ENCODE measurements around the gene B4GALT7.
"Not testable (repeated sequence)": the region's sequence is repeated elsewhere in the genome, so short reads cannot be mapped to it uniquely, and the experiment has no call there.

The B4GALT7 gene

GRCh38 chr5:177599731-177600507 is at the start of gene B4GALT7:
Gene B4GALT7 (plus strand): TSS chr5:177600132. CDS start chr5:177600211, 79 bp downstream.
- Mint-ChIP-seq H3K27ac (peak within 1 kb of the TSS; percentile 84), H3K27me3 (no peaks in the 10 kb centered on the region), H3K36me3 (ENCODE audit: low read depth) (peaks cover 46% of the 10 kb centered on the region), H3K4me1 (ENCODE audit: low read depth) (peaks cover 47% of the 10 kb centered on the region), H3K9me3 (no peaks in the 10 kb centered on the region), H3K4me3 (peak within 1 kb of the TSS; percentile 92)
- intact Hi-C loops (cut with micrococcal nuclease) = loop anchor here (5.0 kb wide), 1 partner anchor 48 kb away; the partner anchor contains the start of gene FAM193B

DNA sequence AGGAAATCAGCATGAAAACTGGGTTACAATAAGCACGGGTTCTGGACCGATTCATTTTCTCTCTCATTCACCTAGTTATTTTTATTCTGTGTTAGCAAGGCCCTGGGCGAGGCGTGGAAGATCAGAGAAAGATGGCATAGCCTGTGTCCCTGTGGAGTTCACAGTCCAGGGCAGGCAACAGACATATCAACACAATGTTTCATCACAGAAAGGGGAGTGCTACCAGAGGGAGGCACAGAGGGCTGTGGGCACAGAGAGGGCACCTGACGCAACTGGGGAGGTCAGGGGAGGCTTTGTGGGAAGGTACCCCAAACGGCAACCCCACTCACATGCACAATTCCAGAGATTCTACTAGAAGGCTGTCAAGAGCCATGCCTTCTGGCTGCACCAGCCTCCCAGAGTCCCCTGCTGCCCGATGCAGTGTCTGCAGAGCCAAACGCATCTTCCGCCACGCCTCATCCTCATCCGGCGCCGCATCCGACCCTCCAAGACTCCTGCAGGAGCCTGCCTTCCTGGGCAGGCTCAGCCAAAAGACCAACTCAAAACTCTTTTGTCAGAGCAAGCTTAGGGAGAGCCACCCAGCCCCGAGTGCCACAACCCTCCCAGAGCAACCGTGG is 47.0 kb upstream of the B4GALT7 start:
- H3K27me3 Mint-ChIP-seq = peaks cover 2% of the 10 kb centered on the region
- peaks cover 25% of the 10 kb centered on the region for H3K36me3 Mint-ChIP-seq (ENCODE audit: low read depth)
- no peaks in the 10 kb centered on the region for H3K9me3 Mint-ChIP-seq
- H3K27ac Mint-ChIP-seq = peak overlapping the region; percentile 56
- intact Hi-C loops (cut with micrococcal nuclease) = loop anchor here (5.0 kb wide), 1 partner anchor 44 kb away; no protein-coding TSS in a partner anchor
- peaks cover 42% of the 10 kb centered on the region for H3K4me1 Mint-ChIP-seq (ENCODE audit: low read depth)
- H3K4me3 Mint-ChIP-seq = peak overlapping the region; percentile 81

GRCh38 chr5:177553671-177554429 is 46.1 kb upstream of the B4GALT7 start:
- H3K27me3 Mint-ChIP-seq = peaks cover 2% of the 10 kb centered on the region
- H3K4me3 Mint-ChIP-seq = peak overlapping the region; percentile 81
- H3K9me3 Mint-ChIP-seq = no peaks in the 10 kb centered on the region
- intact Hi-C loops (cut with micrococcal nuclease) = loop anchor here (1.0 to 5.0 kb wide), 2 partner anchors 37 to 43 kb away; no protein-coding TSS in a partner anchor
- H3K4me1 Mint-ChIP-seq (ENCODE audit: low read depth) = peaks cover 33% of the 10 kb centered on the region
- H3K27ac Mint-ChIP-seq = peak overlapping the region; percentile 56
- peaks cover 25% of the 10 kb centered on the region for H3K36me3 Mint-ChIP-seq (ENCODE audit: low read depth)

DNA sequence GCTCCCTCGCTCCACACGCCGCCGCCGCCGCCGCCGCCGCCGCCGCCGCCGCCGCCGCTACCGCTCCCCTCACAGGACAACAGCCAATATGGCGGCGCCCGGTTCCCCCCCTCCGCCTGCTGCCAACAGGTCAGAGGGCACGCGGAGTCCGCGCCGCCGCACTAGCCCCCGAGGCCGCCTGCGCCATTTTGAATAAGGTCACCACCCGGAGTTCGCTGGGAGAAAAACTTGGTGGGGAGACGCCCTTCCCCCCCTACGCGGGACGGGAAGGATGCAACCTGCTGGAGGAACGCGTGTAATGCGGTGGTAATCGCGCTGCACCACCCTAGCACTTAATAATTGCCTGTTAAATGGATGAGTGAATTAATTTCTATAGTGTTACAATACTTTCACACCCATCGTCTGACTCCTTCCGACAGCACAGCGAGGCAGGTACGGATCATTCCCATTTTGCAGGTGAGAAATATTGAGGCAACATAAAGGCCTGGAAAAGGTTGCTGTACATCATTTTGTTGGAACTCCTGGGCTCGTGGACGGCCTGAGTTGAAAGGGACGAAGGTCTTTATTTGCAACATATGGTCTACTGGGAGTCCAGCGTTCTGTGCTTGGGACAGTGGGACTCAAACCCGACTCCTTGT is 45.3 kb upstream of the B4GALT7 start, which contains the start of gene FAM193B:
Gene FAM193B, minus strand, starts transcription at position 90 of the 638 bp plus-strand sequence. CDS start 105 bp downstream, outside the sequence.
- Mint-ChIP-seq H3K4me1 (ENCODE audit: low read depth) (peaks cover 32% of the 10 kb centered on the region), H3K27ac (peak within 1 kb of the TSS; percentile 56), H3K36me3 (ENCODE audit: low read depth) (peaks cover 25% of the 10 kb centered on the region), H3K27me3 (peaks cover 2% of the 10 kb centered on the region), H3K9me3 (no peaks in the 10 kb centered on the region), H3K4me3 (peak within 1 kb of the TSS; percentile 81)
- intact Hi-C loops (cut with micrococcal nuclease) = loop anchor here (1.0 to 5.0 kb wide), 2 partner anchors 37 to 43 kb away; no protein-coding TSS in a partner anchor

DNA sequence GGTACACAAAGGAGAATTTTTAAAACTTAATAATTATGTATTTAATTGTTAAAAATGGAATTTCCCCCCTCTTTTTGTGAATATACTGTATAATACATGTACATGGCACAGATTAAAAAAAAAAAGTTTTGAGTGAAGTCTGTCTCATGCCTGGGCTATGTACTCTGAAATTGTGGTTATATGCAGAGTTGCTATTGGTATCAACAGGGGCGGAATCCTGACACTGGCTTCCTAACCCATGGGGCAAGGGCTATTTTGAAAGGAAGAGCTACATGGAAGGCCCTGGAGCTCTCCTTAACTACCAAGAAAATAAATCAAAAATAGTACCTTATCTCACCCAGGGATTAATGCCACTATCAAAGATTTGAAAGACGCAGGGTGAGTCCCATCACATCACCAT is 44.7 kb upstream of the B4GALT7 start:
- peaks cover 2% of the 10 kb centered on the region for H3K27me3 Mint-ChIP-seq
- intact Hi-C loops (cut with micrococcal nuclease) = no loop called here
- H3K4me3 Mint-ChIP-seq = no peak overlapping the region
- no peaks in the 10 kb centered on the region for H3K9me3 Mint-ChIP-seq
- H3K27ac Mint-ChIP-seq = no peak overlapping the region
- H3K4me1 Mint-ChIP-seq (ENCODE audit: low read depth) = peaks cover 29% of the 10 kb centered on the region
- H3K36me3 Mint-ChIP-seq (ENCODE audit: low read depth) = peaks cover 25% of the 10 kb centered on the region

- Mint-ChIP-seq H3K4me1 (ENCODE audit: low read depth) (peaks cover 26% of the 10 kb centered on the region), H3K4me3 (no peak overlapping the region), H3K27ac (no peak overlapping the region), H3K9me3 (no peaks in the 10 kb centered on the region), H3K36me3 (ENCODE audit: low read depth) (peaks cover 24% of the 10 kb centered on the region), H3K27me3 (peaks cover 2% of the 10 kb centered on the region)
- intact Hi-C loops (cut with micrococcal nuclease) = no loop called here
Measured at GRCh38 chr5:177555665-177556064, 44.3 kb upstream of the B4GALT7 start.

DNA sequence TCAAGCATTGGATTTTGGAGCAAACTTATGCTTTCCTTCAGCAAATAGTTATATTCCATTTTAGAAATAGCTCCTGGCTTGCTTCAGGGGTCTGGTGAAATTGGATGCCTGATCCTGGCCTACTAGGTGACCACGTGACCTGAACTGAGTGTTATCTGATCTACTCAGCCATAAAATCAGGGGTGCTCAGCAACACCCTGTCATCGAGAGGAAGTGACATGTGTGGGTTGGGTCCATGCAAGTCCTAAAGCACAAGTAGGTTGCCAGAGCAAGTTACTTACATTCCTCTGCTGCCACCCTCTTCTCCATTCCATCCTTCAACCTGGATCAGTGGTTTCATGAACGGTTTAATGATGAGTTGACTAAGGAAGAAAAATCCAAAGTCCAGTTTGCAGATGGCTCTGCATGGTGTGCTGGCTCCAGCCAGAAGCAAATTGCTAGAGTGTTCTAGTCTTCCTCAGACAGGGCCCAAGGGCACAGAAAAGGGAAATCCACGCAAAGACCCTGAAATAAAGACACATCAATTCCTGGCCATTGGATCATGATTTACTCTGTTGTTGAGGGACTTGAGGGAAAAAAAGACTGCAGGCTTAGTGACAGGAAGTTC is 42.8 kb upstream of the B4GALT7 start:
- intact Hi-C loops (cut with micrococcal nuclease) = no loop called here
- Mint-ChIP-seq H3K27ac (no peak overlapping the region), H3K9me3 (no peaks in the 10 kb centered on the region), H3K27me3 (peaks cover 2% of the 10 kb centered on the region), H3K4me3 (no peak overlapping the region), H3K4me1 (ENCODE audit: low read depth) (peaks cover 23% of the 10 kb centered on the region), H3K36me3 (ENCODE audit: low read depth) (peaks cover 15% of the 10 kb centered on the region)

GRCh38 chr5:177557796-177558195 is 42.1 kb upstream of the B4GALT7 start:
- H3K36me3 Mint-ChIP-seq (ENCODE audit: low read depth) = peaks cover 9% of the 10 kb centered on the region
- intact Hi-C loops (cut with micrococcal nuclease) = no loop called here

DNA sequence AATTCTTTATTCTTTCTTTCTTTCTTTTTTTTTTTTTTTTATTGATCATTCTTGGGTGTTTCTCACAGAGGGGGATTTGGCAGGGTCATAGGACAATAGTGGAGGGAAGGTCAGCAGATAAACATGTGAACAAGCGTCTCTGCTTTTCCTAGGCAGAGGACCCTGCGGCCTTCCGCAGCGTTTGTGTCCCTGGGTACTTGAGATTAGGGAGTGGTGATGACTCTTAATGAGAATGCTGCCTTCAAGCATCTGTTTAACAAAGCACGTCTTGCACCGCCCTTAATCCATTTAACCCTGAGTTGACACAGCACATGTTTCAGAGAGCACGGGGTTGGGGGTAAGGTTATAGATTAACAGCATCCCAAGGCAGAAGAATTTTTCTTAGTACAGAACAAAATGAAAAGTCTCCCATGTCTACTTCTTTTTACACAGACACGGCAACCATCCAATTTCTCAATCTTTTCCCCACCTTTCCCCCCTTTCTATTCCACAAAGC is 40.4 kb upstream of the B4GALT7 start:
- H3K4me1 Mint-ChIP-seq (ENCODE audit: low read depth); H3K36me3 Mint-ChIP-seq (ENCODE audit: low read depth); intact Hi-C loops (cut with micrococcal nuclease); H3K27ac Mint-ChIP-seq; H3K27me3 Mint-ChIP-seq; H3K4me3 Mint-ChIP-seq; H3K9me3 Mint-ChIP-seq: not testable (repeated sequence)

More at GRCh38 chr5:177557796-177558195, 42.1 kb upstream of the B4GALT7 start:
- peaks cover 16% of the 10 kb centered on the region for H3K4me1 Mint-ChIP-seq (ENCODE audit: low read depth)
- H3K9me3 Mint-ChIP-seq = no peaks in the 10 kb centered on the region
- peaks cover 2% of the 10 kb centered on the region for H3K27me3 Mint-ChIP-seq
- no peak overlapping the region for H3K4me3 Mint-ChIP-seq
- H3K27ac Mint-ChIP-seq = no peak overlapping the region

GRCh38 chr5:177565046-177565445 is 34.9 kb upstream of the B4GALT7 start:
- intact Hi-C loops (cut with micrococcal nuclease) = no loop called here
- H3K4me3 Mint-ChIP-seq = no peak overlapping the region
- H3K36me3 Mint-ChIP-seq (ENCODE audit: low read depth) = no peaks in the 10 kb centered on the region
- H3K4me1 Mint-ChIP-seq (ENCODE audit: low read depth) = no peaks in the 10 kb centered on the region
- no peak overlapping the region for H3K27ac Mint-ChIP-seq
- no peaks in the 10 kb centered on the region for H3K9me3 Mint-ChIP-seq
- H3K27me3 Mint-ChIP-seq = peaks cover 13% of the 10 kb centered on the region

GRCh38 chr5:177568326-177568725 is 31.6 kb upstream of the B4GALT7 start:
- no peak overlapping the region for H3K27ac Mint-ChIP-seq

GRCh38 chr5:177569894-177570293 is 30.0 kb upstream of the B4GALT7 start:
- Mint-ChIP-seq H3K36me3 (ENCODE audit: low read depth) (no peaks in the 10 kb centered on the region), H3K4me1 (ENCODE audit: low read depth) (no peaks in the 10 kb centered on the region), H3K27me3 (peaks cover 17% of the 10 kb centered on the region), H3K9me3 (no peaks in the 10 kb centered on the region), H3K4me3 (no peak overlapping the region), H3K27ac (no peak overlapping the region)
- intact Hi-C loops (cut with micrococcal nuclease) = no loop called here

More at GRCh38 chr5:177568326-177568725, 31.6 kb upstream of the B4GALT7 start:
- H3K27me3 Mint-ChIP-seq = peaks cover 13% of the 10 kb centered on the region
- intact Hi-C loops (cut with micrococcal nuclease) = no loop called here
- H3K36me3 Mint-ChIP-seq (ENCODE audit: low read depth) = no peaks in the 10 kb centered on the region
- no peaks in the 10 kb centered on the region for H3K4me1 Mint-ChIP-seq (ENCODE audit: low read depth)
- no peaks in the 10 kb centered on the region for H3K9me3 Mint-ChIP-seq
- H3K4me3 Mint-ChIP-seq = no peak overlapping the region

- H3K27ac Mint-ChIP-seq = no peak overlapping the region
- H3K36me3 Mint-ChIP-seq (ENCODE audit: low read depth) = no peaks in the 10 kb centered on the region
- peaks cover 19% of the 10 kb centered on the region for H3K27me3 Mint-ChIP-seq
- no peaks in the 10 kb centered on the region for H3K4me1 Mint-ChIP-seq (ENCODE audit: low read depth)
- H3K9me3 Mint-ChIP-seq = no peaks in the 10 kb centered on the region
- no peak overlapping the region for H3K4me3 Mint-ChIP-seq
- intact Hi-C loops (cut with micrococcal nuclease) = no loop called here
Measured at GRCh38 chr5:177575488-177575887, 24.4 kb upstream of the B4GALT7 start.
